Astrocyte (in vitro differentiated cells and primary cell): Measurements from ENCODE around the gene GFRA1. TPM values are rescaled to one million over a fixed set of nuclear protein-coding genes. Genes with fewer than 3 reads are reported as not detected.

ENCODE experiments used
- DNase-seq: peaks from one replicate; pipeline ENCODE4 v3.0.0-alpha.2; 2010; ENCODE audit warnings: low read depth
- FAIRE-seq: peaks from 2 replicates; lab custom pipeline; 2011; peaks lifted over from hg19 to GRCh38; lab: Jason Lieb, UNC
- H2AFZ ChIP-seq: 2 replicates; pipeline ENCODE4 v1.6.0; 2012; ENCODE audit warnings: low read depth, low read length, inconsistent platforms
- H3K27ac ChIP-seq: 2 replicates; pipeline ENCODE4 v1.5.1; 2011; ENCODE audit warnings: low read depth, low read length, inconsistent platforms
- H3K27me3 ChIP-seq: 2 replicates; pipeline ENCODE4 v1.6.0; 2011; ENCODE audit warnings: low read length, inconsistent platforms; ENCODE audit not compliant: insufficient read depth
- H3K36me3 ChIP-seq: 2 replicates; pipeline ENCODE4 v1.5.1; 2011; ENCODE audit warnings: low read length, inconsistent platforms; ENCODE audit not compliant: insufficient read depth
- H3K4me1 ChIP-seq: 2 replicates; pipeline ENCODE4 v1.5.1; 2011; ENCODE audit warnings: low read length, inconsistent platforms; ENCODE audit not compliant: insufficient read depth
- H3K4me2 ChIP-seq: 2 replicates; pipeline ENCODE4 v1.6.0; 2012; ENCODE audit warnings: low read length, inconsistent platforms
- H3K4me3 ChIP-seq: 2 replicates; pipeline ENCODE4 v1.5.1; 2011; ENCODE audit warnings: low read depth, mild to moderate bottlenecking, low read length, inconsistent platforms; ENCODE audit not compliant: insufficient read depth
- H3K79me2 ChIP-seq: 2 replicates; pipeline ENCODE4 v1.6.0; 2012; ENCODE audit warnings: mild to moderate bottlenecking, low read length, inconsistent platforms; ENCODE audit not compliant: insufficient read depth
- H3K9ac ChIP-seq: 2 replicates; pipeline ENCODE4 v1.6.0; 2012; ENCODE audit warnings: mild to moderate bottlenecking, low read length, inconsistent platforms
- H3K9me3 ChIP-seq: 2 replicates; pipeline ENCODE4 v1.5.1; 2012; ENCODE audit warnings: low read depth, mild to moderate bottlenecking, low read length, inconsistent platforms; ENCODE audit not compliant: insufficient read depth
- H4K20me1 ChIP-seq: 2 replicates; pipeline ENCODE4 v1.6.0; 2012; ENCODE audit warnings: low read length, inconsistent platforms; ENCODE audit not compliant: insufficient read depth
- H3K27ac Mint-ChIP-seq: one replicate; pipeline ENCODE4 v1.8.0; 2021; ENCODE audit warnings: mild to moderate bottlenecking, mixed read lengths; ENCODE audit not compliant: unreplicated experiment
- H3K27me3 Mint-ChIP-seq: one replicate; pipeline ENCODE4 v1.8.0; 2021; ENCODE audit warnings: low read depth, mixed read lengths; ENCODE audit not compliant: unreplicated experiment
- H3K36me3 Mint-ChIP-seq: one replicate; pipeline ENCODE4 v1.8.0; 2021; ENCODE audit warnings: low read depth, mixed read lengths; ENCODE audit not compliant: unreplicated experiment
- H3K4me1 Mint-ChIP-seq: one replicate; pipeline ENCODE4 v1.8.0; 2021; ENCODE audit warnings: low read depth, mixed read lengths; ENCODE audit not compliant: unreplicated experiment
- H3K4me3 Mint-ChIP-seq: one replicate; pipeline ENCODE4 v1.8.0; 2021; ENCODE audit warnings: mild to moderate bottlenecking, moderate library complexity, mixed read lengths; ENCODE audit not compliant: unreplicated experiment
- H3K9me3 Mint-ChIP-seq: one replicate; pipeline ENCODE4 v1.8.0; 2021; ENCODE audit warnings: mild to moderate bottlenecking, mixed read lengths; ENCODE audit not compliant: unreplicated experiment
- EZH2 ChIP-seq: IDR thresholded peaks from 2 replicates; pipeline ENCODE4 v1.6.1; 2012; ENCODE audit warnings: mild to moderate bottlenecking, low read length, inconsistent platforms; ENCODE audit not compliant: insufficient read depth
- total RNA-seq: library from RNA; stranded (reverse); gene quantifications from 2 replicates; pipeline ENCODE4 v1.2.1, GENCODE V29; 2021
- TF ChIP-seq, protein P1 (sequence below): IDR thresholded peaks from 2 replicates; pipeline ENCODE4 v1.5.1; 2011; ENCODE audit warnings: low read depth, mild to moderate bottlenecking, inconsistent platforms, low read length, moderate library complexity; ENCODE audit not compliant: insufficient read depth

The GFRA1 gene
- total RNA-seq, 1 donor from 2014 or later: 24.2 TPM

DNA sequence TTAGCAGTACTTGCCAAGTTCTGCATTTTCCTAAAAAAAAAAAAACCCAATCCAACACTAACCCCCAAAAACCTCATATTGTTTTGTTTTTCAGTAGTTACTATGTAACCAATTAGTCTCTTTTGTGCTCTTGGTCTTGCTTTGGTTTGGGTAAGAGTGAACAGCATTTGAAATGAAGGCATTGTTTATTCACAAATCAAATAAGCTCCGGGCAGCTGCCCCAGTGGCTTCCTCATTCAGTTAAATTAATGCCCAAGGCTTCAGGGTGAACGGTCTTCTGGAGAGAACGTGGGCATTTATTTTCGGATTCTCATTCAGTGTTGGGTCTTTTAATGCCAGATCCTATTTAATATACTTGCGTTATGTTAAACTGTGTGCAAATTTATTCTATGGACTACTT is 108.7 kb downstream of the GFRA1 start:
- no peak for FAIRE-seq
- no peak overlapping the region for H3K9ac ChIP-seq

DNA sequence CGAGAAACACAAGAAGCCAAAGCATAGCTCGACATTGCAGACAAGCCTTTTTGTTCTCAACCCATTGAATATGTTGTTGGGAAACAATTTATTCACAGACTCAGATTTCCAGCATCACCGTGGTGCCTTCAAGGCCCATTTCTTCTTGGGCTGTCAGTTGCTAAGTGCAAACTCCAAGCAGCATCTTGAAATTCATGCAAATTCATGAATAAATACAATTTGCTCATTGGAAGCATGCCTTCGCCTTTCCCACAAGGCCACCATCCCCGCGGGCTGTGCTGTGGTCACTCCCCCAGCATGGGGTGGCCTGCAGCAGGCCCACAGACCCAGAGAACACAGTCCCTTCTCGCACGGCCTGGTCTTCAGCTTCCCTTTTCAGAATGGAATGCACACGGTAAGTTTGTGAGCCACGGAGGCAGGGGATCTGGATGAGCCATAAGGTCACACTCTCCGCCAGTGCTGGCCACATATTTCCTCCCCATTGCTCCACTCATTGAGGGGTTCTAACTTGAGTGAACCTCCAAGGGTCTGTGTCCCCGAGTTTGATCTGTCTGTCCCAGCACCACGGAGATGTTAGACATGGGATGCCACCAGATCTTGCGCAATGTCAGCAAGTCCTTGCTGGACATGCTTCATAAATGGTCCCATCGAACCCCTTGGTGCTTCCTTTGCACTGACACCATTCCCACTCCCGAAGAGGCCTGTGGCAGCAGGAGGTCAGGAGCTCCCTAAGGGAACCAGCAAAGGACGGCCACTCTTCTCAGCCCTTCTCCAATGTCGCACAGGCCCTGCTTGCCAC is 109.5 kb downstream of the GFRA1 start:
- Mint-ChIP-seq H3K4me3 (no peak overlapping the region), H3K36me3 (no peaks in the 10 kb centered on the region), H3K27me3 (peaks cover 4% of the 10 kb centered on the region), H3K27ac (no peak overlapping the region), H3K4me1 (no peaks in the 10 kb centered on the region), H3K9me3 (peaks cover 10% of the 10 kb centered on the region)
- Histone ChIP-seq H3K27ac (no peak overlapping the region), H3K4me2 (no peak overlapping the region), H4K20me1 (no peaks in the 10 kb centered on the region), H3K4me1 (no peaks in the 10 kb centered on the region), H3K9ac (no peak overlapping the region), H3K4me3 (no peak overlapping the region), H3K9me3 (no peaks in the 10 kb centered on the region), H3K36me3 (no peaks in the 10 kb centered on the region), H2AFZ (no peak overlapping the region), H3K27me3 (no peaks in the 10 kb centered on the region), H3K79me2 (no peaks in the 10 kb centered on the region)
- FAIRE-seq (no peak), DNase-seq (no peak)
- TF ChIP-seq, protein P1, sequence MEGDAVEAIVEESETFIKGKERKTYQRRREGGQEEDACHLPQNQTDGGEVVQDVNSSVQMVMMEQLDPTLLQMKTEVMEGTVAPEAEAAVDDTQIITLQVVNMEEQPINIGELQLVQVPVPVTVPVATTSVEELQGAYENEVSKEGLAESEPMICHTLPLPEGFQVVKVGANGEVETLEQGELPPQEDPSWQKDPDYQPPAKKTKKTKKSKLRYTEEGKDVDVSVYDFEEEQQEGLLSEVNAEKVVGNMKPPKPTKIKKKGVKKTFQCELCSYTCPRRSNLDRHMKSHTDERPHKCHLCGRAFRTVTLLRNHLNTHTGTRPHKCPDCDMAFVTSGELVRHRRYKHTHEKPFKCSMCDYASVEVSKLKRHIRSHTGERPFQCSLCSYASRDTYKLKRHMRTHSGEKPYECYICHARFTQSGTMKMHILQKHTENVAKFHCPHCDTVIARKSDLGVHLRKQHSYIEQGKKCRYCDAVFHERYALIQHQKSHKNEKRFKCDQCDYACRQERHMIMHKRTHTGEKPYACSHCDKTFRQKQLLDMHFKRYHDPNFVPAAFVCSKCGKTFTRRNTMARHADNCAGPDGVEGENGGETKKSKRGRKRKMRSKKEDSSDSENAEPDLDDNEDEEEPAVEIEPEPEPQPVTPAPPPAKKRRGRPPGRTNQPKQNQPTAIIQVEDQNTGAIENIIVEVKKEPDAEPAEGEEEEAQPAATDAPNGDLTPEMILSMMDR: no peak
- TF ChIP-seq EZH2: no peak

More for the DNA sequence above, 108.7 kb downstream of the GFRA1 start:
- H3K27me3 ChIP-seq: no peaks in the 10 kb centered on the region
- no peaks in the 10 kb centered on the region for H3K36me3 Mint-ChIP-seq
- peaks cover 2% of the 10 kb centered on the region for H3K27me3 Mint-ChIP-seq
- H2AFZ ChIP-seq: no peak overlapping the region
- H3K79me2 ChIP-seq: no peaks in the 10 kb centered on the region
- no peak overlapping the region for H3K4me2 ChIP-seq
- no peak for TF ChIP-seq EZH2
- TF ChIP-seq, protein P1: no peak
- no peak for DNase-seq
- no peaks in the 10 kb centered on the region for H3K36me3 ChIP-seq
- no peaks in the 10 kb centered on the region for H3K4me1 Mint-ChIP-seq
- no peaks in the 10 kb centered on the region for H3K4me1 ChIP-seq
- H3K4me3 Mint-ChIP-seq: no peak overlapping the region
- H3K27ac Mint-ChIP-seq: no peak overlapping the region
- no peaks in the 10 kb centered on the region for H4K20me1 ChIP-seq
- peaks cover 12% of the 10 kb centered on the region for H3K9me3 Mint-ChIP-seq
- H3K9me3 ChIP-seq: no peaks in the 10 kb centered on the region
- H3K27ac ChIP-seq: no peak overlapping the region
- H3K4me3 ChIP-seq: no peak overlapping the region

DNA sequence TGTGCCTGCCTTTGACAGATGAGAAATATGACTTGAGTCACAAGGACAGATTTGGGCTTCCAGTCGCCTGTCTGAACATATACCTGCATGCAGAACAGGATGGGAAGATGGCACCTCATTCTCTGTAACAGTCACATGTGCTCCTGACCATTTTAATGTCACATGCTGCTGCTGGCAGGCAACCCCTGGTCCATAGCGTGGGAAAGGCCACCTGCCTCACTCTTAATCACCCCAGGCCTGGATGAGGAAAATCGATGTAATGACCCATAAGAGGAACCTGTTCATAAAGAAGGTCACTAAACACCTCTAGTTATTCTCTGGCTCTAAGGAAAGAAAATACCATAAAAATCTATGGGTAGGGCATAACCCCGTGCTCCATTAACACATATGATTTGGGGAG is 110.2 kb downstream of the GFRA1 start:
- no peak overlapping the region for H3K4me3 ChIP-seq
- H2AFZ ChIP-seq: no peak overlapping the region
- Mint-ChIP-seq H3K9me3 (peaks cover 10% of the 10 kb centered on the region), H3K4me3 (no peak overlapping the region), H3K27ac (no peak overlapping the region), H3K27me3 (peaks cover 9% of the 10 kb centered on the region), H3K4me1 (no peaks in the 10 kb centered on the region), H3K36me3 (no peaks in the 10 kb centered on the region)
- no peak for DNase-seq
- H3K4me2 ChIP-seq: no peak overlapping the region
- H3K9ac ChIP-seq: no peak overlapping the region
- H3K36me3 ChIP-seq: no peaks in the 10 kb centered on the region
- no peak for FAIRE-seq
- H3K9me3 ChIP-seq: no peaks in the 10 kb centered on the region
- H4K20me1 ChIP-seq: no peaks in the 10 kb centered on the region
- no peak overlapping the region for H3K27ac ChIP-seq
- H3K27me3 ChIP-seq: no peaks in the 10 kb centered on the region
- no peaks in the 10 kb centered on the region for H3K79me2 ChIP-seq
- no peaks in the 10 kb centered on the region for H3K4me1 ChIP-seq
- TF ChIP-seq EZH2: no peak
- TF ChIP-seq, protein P1: no peak
